GM18499 (cell line): ENCODE results near the gene USF1.
"Not testable (repeated sequence)": the region's sequence is repeated elsewhere in the genome, so short reads cannot be mapped to it uniquely, and the experiment has no call there.

Source experiments
- ATAC-seq: cut with Tn5 transposase; IDR thresholded peaks from one replicate; pipeline ENCODE4 v1.9.1; 2021; ENCODE audit warnings: moderate number of reproducible peaks; ENCODE audit not compliant: insufficient read depth, unreplicated experiment

The USF1 gene

DNA sequence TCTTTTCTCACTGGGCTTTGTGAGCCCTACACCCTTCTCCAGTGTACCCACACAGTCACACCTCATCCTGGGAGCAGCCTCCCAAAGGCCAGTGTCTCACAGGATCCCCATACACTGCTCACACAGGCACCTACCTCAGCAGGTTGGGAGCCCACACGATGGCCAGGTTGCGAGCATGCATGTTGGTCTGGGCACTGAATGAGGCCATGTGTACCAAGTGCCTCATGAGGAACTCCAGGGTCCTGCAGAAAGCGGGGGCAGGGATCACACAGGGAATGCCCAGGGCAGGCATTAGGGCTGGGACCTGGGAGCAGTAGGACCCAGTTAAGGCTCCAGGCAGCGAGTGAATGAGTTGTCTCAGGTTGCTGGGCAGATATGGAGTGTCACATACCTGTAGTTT, 8.5 kb upstream of the USF1 start:
- no peak for ATAC-seq

DNA sequence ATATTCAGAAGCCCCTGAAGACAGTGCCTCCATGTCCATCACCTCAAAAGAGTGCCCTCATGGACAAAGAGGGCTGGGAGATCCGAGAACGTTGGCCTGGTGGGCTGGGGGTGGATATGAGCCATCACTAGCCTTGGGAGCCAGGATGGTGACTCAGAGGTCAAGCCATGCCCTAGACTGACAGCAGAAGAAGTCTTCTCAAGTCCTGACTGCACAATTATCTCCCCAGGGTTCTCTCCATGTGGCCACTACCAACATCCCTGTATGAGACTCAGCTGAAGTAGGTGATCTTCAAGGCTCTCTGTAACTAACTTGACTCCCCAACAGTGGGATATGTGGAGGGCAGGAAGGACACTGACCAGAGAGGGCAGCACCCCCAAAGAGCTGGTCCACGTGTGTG, 7.1 kb upstream of the USF1 start:
- no peak for ATAC-seq

DNA sequence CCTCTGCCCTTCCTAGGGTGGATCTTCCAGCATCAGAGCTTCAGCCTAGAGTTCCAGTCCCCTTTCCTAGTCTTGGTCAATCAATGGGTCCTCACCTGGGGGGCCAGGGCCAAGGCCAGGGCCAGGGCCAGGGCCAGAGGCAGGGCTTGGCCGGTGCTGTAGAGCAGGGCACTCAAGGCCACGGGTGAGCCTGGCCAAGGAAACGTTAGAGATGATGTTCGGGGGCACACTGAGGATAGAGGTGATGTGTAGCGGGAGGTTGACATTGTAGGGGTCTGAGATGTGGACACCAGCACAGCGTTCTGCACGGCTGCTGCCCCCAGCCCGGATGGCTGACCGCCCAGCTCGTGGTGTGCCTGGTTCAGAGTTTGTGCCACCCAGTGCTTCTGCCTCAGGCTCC, 5.4 kb upstream of the USF1 start:
- no peak for ATAC-seq

GRCh38 chr1:161048949-161049722, 3.4 kb upstream of the USF1 start:
- ATAC-seq = no peak

DNA sequence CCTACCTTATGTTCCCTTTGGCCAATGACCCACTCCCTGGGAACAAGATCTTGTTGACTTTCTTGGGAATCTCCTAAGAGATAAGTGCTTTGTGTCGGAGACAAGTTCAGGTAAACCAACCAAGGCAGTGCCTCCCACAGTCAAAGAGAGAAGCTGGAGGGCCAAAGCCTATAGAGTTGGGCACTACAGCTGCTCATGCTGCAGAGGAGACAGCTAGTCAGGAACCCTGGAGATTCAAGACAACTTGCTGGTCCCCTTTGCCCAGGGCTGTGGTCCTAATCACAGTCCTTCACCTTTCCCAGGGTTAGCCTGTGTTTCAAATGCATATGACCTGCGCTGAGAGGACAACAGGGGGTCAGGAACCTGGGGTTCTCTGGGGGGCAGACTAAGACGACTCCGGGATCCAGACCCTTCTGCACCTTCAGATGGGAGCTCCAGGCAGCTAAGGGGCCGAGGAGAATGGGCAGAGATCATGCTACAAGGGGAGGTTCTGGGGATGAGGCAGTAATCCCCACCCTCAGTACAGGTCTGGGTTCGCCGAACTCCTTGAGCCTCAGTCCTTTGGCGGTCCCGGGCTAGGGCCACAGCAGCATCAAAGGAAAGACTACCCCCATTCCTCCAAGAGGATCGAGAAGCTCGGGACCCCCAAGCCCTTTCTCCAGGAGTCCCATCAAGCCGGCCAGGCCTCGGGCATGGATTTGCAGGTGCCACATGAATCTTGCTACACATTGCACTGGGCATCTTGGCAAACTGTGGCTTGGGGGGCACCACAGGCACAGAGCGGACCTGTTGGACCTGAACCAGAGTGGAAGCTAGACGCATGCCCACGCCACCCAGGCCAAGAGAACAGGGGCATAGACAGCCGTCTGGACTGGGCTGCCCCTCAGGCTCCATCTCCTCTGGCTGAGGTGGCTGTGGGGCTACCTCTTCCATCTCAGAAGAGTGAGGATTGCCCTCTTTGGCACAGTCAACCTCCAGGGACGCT, 2.0 kb upstream of the USF1 start:
- ATAC-seq = no peak

DNA sequence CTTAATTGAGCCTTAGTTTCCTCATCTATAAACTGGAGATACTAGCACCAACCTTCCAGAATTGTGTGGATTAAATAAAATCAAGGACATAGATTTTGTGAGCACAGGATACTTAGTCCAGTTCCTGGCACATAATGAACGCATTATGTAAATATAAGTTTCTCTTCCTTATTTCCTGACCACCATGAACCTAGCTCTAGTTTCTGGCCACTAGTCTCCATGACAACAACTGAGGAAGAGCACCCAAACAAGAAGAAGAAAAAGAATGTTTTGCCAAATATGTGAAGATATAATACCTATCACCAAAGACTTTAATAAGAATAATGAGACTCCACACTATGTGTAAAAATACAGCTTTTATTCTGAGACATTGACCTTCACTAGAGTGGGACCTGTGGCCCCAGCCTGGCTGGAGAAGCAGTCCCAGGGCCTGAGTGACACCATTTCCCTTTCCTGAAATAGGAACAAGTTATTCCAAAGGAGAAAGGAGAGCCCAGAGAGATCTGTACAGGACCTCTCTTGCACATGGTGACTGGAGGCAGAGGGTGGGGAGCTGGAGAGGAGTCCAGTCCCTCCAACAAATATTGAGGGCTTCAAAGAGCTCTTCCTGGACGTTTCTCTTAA, 940 bp upstream of the USF1 start:
- ATAC-seq = no peak

DNA sequence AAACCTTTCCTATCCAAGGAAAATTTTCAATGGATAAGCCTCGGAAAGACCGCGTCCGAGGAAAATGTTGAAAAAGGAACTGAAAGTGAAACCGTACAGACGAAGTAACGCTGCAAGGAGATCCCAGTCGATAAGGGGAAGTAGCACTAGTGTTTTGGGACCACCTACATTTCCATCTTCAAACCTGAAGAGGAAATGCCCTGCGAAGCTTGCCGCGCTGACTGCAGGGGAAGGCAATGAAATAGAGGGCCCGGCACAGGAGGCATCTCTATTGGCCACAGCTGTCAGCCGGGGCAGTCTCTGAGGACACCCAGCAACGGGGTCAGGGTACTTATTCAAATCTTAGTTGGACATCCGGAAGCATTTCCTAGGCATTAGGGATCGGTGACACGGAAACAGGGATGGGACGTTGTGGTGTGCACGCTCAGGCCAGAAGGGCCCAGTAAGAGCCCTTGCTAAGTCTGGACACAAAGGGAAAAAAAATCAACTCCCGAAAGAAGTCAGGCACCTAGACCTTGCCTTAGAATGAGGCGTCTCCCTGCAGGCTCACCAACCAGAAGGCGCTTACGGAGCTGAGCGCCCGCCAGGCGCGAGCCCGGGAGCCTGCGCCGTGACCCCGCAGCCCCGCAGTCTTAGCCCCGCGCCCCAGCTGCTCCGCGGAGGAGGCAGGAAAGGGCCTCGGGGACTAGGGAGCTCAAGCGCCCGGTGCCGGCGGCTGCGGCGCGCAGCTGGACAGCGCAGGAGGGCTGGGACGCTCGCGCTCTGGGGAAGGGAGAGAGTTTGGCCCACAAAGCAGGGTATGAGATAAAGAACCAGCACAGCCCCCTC, 655 bp downstream of the USF1 start:
- ATAC-seq = no peak

DNA sequence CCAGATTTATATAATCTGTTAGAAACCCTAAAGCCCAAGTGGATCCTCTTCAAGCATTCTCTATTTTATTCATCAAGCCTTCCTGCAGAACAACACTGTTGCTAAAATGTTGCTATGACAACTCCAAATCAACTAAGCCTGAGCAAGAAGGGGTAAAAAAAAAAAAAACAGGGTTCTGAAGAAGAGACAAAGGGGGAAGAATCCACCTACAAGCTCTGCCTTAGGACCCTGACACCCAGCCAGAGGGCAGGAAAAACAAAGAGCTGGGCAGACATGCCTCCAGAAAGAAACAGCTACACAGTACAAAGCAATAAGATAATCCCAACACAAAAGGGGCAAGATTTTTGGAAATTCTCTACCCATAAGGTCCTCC, 1.3 kb downstream of the USF1 start:
- ATAC-seq = no peak

- no peak for ATAC-seq
These were observed 6.2 kb downstream of the USF1 start for GRCh38 chr1:161039546-161039945.

GRCh38 chr1:161039154-161039545, 6.6 kb downstream of the USF1 start:
- no peak for ATAC-seq

DNA sequence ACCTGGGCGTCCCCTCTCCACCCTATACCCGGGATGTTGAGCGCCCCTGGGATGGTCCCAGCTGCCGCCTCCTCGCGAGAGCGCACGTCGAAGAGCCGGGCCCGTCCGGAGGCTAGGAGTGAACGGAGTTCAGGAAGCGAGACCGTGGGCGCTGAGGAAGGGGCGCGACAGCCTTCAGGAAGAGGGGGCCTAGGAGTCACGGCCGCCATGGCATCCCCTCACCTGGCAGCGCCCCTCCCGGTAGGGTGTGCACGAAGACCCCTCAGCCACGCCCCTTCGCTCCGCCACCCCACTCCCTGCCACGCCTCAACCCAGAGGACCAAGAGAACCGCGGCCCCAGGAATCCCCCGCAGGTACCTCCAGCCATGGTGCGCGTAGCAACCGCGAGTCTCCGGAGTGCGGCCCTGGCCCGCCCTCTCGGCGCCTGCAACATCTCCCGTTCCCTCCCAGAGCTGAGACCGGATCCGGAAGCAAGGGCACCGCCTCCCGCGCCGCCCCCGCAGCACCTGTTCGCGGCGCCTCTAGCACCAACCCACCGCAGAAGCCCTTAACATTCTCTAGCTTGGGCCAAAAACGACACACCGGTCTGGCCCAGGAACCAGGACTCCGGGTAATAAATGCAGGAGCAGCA, 7.1 kb downstream of the USF1 start, which contains the start of gene TSTD1:
TSTD1 (minus strand) TSS at position 442 of the 631 bp plus-strand sequence; CDS start at position 367, 75 bp downstream.
- peak; percentile 69 for ATAC-seq

- ATAC-seq = no peak
These were observed 7.9 kb downstream of the USF1 start for GRCh38 chr1:161037661-161038522.

DNA sequence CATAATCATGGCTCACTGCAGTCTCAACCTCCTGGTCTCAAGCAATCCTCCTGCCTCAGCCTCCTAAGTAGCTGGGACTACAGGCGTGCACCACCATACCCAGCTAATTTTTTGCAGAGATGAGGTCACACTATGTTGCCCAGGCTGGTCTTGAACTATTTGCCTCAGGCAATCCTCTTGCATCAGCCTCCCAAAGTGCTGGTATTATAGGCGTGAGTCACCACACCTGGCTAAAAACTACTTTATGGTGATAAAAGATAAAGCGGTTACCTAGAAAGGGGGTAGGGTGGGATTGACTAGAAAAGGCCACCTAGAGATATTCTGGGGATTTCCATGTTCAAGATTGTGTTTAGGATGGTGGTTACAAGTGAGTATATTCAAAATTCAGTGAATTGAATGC, 12.0 kb downstream of the USF1 start:
- no peak for ATAC-seq

DNA sequence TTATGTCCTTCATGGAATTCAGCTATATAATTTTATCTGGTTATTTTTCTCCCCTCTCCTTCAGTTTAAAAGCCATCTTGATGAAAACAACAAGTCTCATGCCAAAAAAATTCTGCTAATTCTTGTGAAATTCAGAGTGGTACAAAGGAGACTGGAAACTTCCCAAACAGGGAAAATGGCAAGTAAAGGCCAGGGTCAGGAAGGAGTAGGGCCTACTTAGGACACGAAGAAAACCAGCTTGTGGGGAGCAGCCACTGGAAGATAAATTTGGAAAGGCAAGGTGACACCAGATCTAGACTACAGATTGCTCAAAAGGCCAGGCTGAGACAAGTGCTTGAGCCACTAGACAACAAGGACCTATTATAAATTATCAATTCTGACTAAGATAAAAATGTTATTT, 13.4 kb downstream of the USF1 start:
- no peak for ATAC-seq

GRCh38 chr1:161031874-161032273, 13.9 kb downstream of the USF1 start:
- ATAC-seq = no peak

GRCh38 chr1:161029466-161029865, 16.3 kb downstream of the USF1 start:
- ATAC-seq = not testable (repeated sequence)

- not testable (repeated sequence) for ATAC-seq
These were observed 18.8 kb downstream of the USF1 start for GRCh38 chr1:161026954-161027353.

- not testable (repeated sequence) for ATAC-seq
These were observed 23.3 kb downstream of the USF1 start for GRCh38 chr1:161022432-161022831.

DNA sequence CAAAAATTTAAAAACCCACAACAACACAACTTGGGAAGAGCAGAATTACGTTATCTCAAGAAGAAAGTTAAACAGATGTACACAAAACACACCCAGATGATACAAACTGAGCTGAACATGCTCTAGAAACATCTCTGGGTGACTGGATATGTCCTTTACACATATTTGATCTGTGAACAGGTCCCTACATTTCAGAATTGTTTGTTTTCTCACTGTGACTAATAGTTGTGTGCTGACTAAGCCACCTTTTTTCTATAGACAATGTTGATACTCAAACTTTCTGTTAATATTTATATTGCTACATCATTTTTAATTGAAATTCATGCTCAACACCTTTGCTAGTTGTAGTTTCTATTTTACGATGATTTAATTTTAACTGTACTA, 23.8 kb downstream of the USF1 start:
- no peak for ATAC-seq
